HepG2 (cell line): Measurements from ENCODE around the gene GNB3. TPM values are rescaled to one million over a fixed set of nuclear protein-coding genes. Genes with fewer than 3 reads are reported as not detected.

ENCODE experiments used
- DRAP1 ChIP-seq: IDR thresholded peaks from 2 replicates; pipeline ENCODE4 v1.6.1; 2016; ENCODE audit warnings: missing genetic modification reagents, missing compliant biosample characterization
- HMG20A ChIP-seq: IDR thresholded peaks from 2 replicates; pipeline ENCODE4 v1.6.1; 2016; ENCODE audit warnings: borderline replicate concordance
- NFKB2 ChIP-seq: sonication (generic); formaldehyde crosslinking; IDR thresholded peaks from 2 replicates; pipeline ENCODE4 v1.4.0; 2020; ENCODE audit warnings: missing genetic modification reagents, borderline replicate concordance
- TEAD3 ChIP-seq: optimal IDR thresholded peaks from 2 replicates; pipeline ENCODE3; 2016; ENCODE audit warnings: borderline replicate concordance
- ZBTB37 ChIP-seq: sonication (generic); formaldehyde crosslinking; IDR thresholded peaks from 2 replicates; pipeline ENCODE4 v1.4.0; 2020; ENCODE audit warnings: mild to moderate bottlenecking, missing genetic modification reagents
- ZBTB40 ChIP-seq, 2 experiments: fragments of 450-650 bp in 1 of 2; sonication (generic) in 1 of 2; formaldehyde crosslinking in 1 of 2; IDR thresholded peaks; 2 replicates each; pipeline versions ENCODE4 v1.6.1 to v1.8.0; 2016 to 2022; ENCODE audit warnings: antibody characterized with exemption in 1 of 2, mild to moderate bottlenecking in 1 of 2, missing genetic modification reagents in 1 of 2
- ZBTB46 ChIP-seq: sonication (generic); formaldehyde crosslinking; IDR thresholded peaks from 2 replicates; pipeline ENCODE4 v1.4.0; 2020; ENCODE audit warnings: mild to moderate bottlenecking, missing genetic modification reagents, borderline replicate concordance
- ZNF543 ChIP-seq: sonication (generic); formaldehyde crosslinking; IDR thresholded peaks from 2 replicates; pipeline ENCODE4 v1.4.0; 2020; ENCODE audit warnings: mild to moderate bottlenecking, missing genetic modification reagents
- polyA plus RNA-seq, 8 experiments: library from polyadenylated mRNA; depleted of rRNA in 3 of 8; stranded (reverse) in 7 of 8; unstranded in 1 of 8; fragments of >200 nt; fragmentation: Illumina TruSeq in 4 of 8; extraction: Trizol in 4 of 8; gene quantifications; 2 replicates each; pipeline versions ENCODE4 v1.2.1 to v1.2.3, GENCODE V29; 2011 to 2016; ENCODE audit warnings: low read depth in 4 of 8, missing spikeins in 1 of 8, mixed read lengths in 1 of 8; ENCODE audit not compliant: insufficient read depth in 1 of 8
- total RNA-seq, 5 experiments: library from RNA; depleted of rRNA; stranded (reverse); fragments of >200 nt; fragmentation: Illumina TruSeq; extraction: Trizol; gene quantifications; 2 replicates each; pipeline ENCODE4 v1.2.3, GENCODE V29; 2016; ENCODE audit warnings: low read depth in 1 of 5
- TF ChIP-seq, protein P1 (sequence below): sonication (generic); formaldehyde crosslinking; conservative IDR thresholded peaks from 2 replicates; pipeline ENCODE4 v1.4.0; 2020; ENCODE audit warnings: mild to moderate bottlenecking, missing genetic modification reagents, moderate library complexity

Gene GNB3
- total and polyA plus RNA-seq, 2 of the 13 experiments (the other 11 are each of a cell fraction or from before 2014, with no cell fraction given): 1.3 to 3.6 TPM

DNA sequence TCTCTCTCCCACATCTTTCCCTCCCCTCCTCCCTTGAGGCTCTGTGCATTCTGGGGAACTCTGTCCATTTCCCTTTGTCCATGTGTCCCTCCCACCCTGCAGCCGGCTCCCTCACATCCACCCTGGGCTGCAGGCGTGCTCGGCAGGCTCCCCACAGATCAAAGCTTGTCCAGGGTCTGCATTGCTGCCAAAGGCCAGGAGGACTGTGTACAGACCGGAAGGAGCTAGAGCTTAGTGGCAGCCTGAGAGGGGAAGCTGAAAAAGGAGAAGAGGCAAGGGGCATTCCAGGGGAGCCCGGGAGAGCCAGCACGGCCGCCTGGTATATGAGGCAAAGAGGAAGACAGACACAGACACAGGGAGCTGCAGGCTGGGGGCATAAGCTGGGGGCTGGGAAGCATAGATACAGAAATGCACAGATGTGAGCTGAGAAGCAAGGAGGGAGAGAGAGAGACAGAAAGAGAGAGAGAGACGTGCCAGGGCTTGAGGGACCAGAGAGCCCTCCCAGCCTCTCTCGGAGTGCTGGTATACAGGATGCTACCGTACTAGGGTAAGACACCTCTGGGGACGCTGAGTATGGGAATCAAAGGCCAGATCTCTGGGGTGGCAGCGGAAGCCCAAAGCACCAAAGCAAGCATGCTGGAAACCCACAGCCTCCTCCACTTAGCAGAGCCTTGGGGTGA is 48.1 kb upstream of the GNB3 start (continued):
- TF ChIP-seq ZBTB40 (IDR thresholded peaks at IDR 0.05) (no peak), ZBTB40 (CRISPR knock-in tag; IDR thresholded peaks at IDR 0.05) (0 out of 2 replicates have a peak, but pooled peaks have one; percentile 29), DRAP1 (CRISPR knock-in tag) (peak; percentile 68; the same call in 1 of the 2 replicates), ZBTB37 (CRISPR knock-in tag) (no peak), ZNF543 (CRISPR knock-in tag) (no peak), TEAD3 (CRISPR knock-in tag) (peak; percentile 90), HMG20A (peak; percentile 59; the same call in 1 of the 2 replicates), NFKB2 (CRISPR knock-in tag) (0 out of 2 replicates have a peak, but pooled peaks have one; percentile 29), ZBTB46 (CRISPR knock-in tag) (no peak)
- TF ChIP-seq, protein P1, sequence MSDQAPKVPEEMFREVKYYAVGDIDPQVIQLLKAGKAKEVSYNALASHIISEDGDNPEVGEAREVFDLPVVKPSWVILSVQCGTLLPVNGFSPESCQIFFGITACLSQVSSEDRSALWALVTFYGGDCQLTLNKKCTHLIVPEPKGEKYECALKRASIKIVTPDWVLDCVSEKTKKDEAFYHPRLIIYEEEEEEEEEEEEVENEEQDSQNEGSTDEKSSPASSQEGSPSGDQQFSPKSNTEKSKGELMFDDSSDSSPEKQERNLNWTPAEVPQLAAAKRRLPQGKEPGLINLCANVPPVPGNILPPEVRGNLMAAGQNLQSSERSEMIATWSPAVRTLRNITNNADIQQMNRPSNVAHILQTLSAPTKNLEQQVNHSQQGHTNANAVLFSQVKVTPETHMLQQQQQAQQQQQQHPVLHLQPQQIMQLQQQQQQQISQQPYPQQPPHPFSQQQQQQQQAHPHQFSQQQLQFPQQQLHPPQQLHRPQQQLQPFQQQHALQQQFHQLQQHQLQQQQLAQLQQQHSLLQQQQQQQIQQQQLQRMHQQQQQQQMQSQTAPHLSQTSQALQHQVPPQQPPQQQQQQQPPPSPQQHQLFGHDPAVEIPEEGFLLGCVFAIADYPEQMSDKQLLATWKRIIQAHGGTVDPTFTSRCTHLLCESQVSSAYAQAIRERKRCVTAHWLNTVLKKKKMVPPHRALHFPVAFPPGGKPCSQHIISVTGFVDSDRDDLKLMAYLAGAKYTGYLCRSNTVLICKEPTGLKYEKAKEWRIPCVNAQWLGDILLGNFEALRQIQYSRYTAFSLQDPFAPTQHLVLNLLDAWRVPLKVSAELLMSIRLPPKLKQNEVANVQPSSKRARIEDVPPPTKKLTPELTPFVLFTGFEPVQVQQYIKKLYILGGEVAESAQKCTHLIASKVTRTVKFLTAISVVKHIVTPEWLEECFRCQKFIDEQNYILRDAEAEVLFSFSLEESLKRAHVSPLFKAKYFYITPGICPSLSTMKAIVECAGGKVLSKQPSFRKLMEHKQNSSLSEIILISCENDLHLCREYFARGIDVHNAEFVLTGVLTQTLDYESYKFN (CRISPR knock-in tag): peak; percentile 95
